A549 (cell line): ENCODE measurements around the gene MEIS1. TPM values are rescaled to one million over a fixed set of nuclear protein-coding genes. Genes with fewer than 3 reads are reported as not detected.
"Not testable (repeated sequence)": the region's sequence is repeated elsewhere in the genome, so short reads cannot be mapped to it uniquely, and the experiment has no call there.

ENCODE experiments used
- ATAC-seq, 2 experiments: fragments of 200-7000 bp in 1 of 2; fragments of >200 bp in 1 of 2; cut with Nextera tagmentation in 1 of 2; cut with Tn5 transposase in 1 of 2; 3 replicates each; pipeline versions ENCODE4 v1.8.0 to v1.9.1; 2018 to 2020; ENCODE audit warnings: mild to moderate bottlenecking in 1 of 2, moderate library complexity in 1 of 2
- CTCF ChIA-PET: fragments of 300-600 bp; sonication (Branson Sonifier 250); formaldehyde crosslinking; extraction: SDS; loops from one replicate; lab custom pipeline; 2021; ENCODE audit warnings: antibody characterized with exemption, inconsistent platforms; lab: Yijun Ruan, JAX
- POLR2A ChIA-PET: fragments of 350-600 bp; formaldehyde crosslinking; extraction: SDS; loops from one replicate; lab custom pipeline; 2021; ENCODE audit warnings: antibody characterized with exemption, inconsistent platforms; lab: Yijun Ruan, JAX
- DNase-seq, 2 experiments: peaks; one replicate each; pipeline versions ENCODE4 v3.0.0 to v3.0.0-alpha.2; 2011 to 2016; ENCODE audit warnings: low read depth in 1 of 2, low spot score in 1 of 2
- FAIRE-seq: peaks from 2 replicates; lab custom pipeline; 2011; peaks lifted over from hg19 to GRCh38; lab: Jason Lieb, UNC
- H3K27ac ChIP-seq, 2 experiments: fragments of >200 bp; sonication (Bioruptor Twin); formaldehyde crosslinking; 3 replicates each; pipeline ENCODE4 v1.5.1; 2016 to 2017
- H3K4me1 ChIP-seq: fragments of >200 bp; sonication (Bioruptor Twin); formaldehyde crosslinking; 3 replicates; pipeline ENCODE4 v1.6.1; 2016
- H3K4me2 ChIP-seq: fragments of >200 bp; sonication (Bioruptor Twin); formaldehyde crosslinking; 3 replicates; pipeline ENCODE4 v1.6.1; 2016
- H3K4me3 ChIP-seq: fragments of >200 bp; sonication (Bioruptor Twin); formaldehyde crosslinking; 3 replicates; pipeline ENCODE4 v1.5.1; 2016
- H3K9me3 ChIP-seq: fragments of >200 bp; sonication (Bioruptor Twin); formaldehyde crosslinking; 3 replicates; pipeline ENCODE4 v1.6.1; 2016
- BCL3 ChIP-seq: fragments of >200 bp; sonication (Bioruptor Twin); formaldehyde crosslinking; IDR thresholded peaks from 3 replicates; pipeline ENCODE4 v1.6.1; 2016
- CEBPB ChIP-seq, 2 experiments: fragments of >200 bp in 1 of 2; sonication (Bioruptor Twin) in 1 of 2; formaldehyde crosslinking in 1 of 2; IDR thresholded peaks; 2 replicates each; pipeline ENCODE4 v1.6.1; 2012 to 2016
- EHF ChIP-seq: fragments of 250-450 bp; sonication (Bioruptor Pico); IDR thresholded peaks from 2 replicates; pipeline ENCODE4 v1.5.0; 2020; ENCODE audit warnings: mild to moderate bottlenecking
- EHMT2 ChIP-seq: fragments of 200-600 bp; sonication (generic); IDR thresholded peaks from 2 replicates; pipeline ENCODE4 v1.6.1; 2016; ENCODE audit warnings: antibody characterized with exemption, low read depth, mild to moderate bottlenecking, moderate library complexity
- FOSB ChIP-seq: fragments of 250-450 bp; sonication (Bioruptor Pico); IDR thresholded peaks from 2 replicates; pipeline ENCODE4 v1.5.0; 2020; ENCODE audit warnings: mild to moderate bottlenecking, moderate library complexity
- FOXS1 ChIP-seq: fragments of 250-450 bp; sonication (Bioruptor Pico); IDR thresholded peaks from 2 replicates; pipeline ENCODE4 v1.5.0; 2020; ENCODE audit warnings: mild to moderate bottlenecking, moderate library complexity
- HES2 ChIP-seq: fragments of >200 bp; sonication (Bioruptor Twin); formaldehyde crosslinking; IDR thresholded peaks from 2 replicates; pipeline ENCODE4 v1.6.1; 2016
- HOXA7 ChIP-seq: fragments of 250-450 bp; sonication (Bioruptor Pico); IDR thresholded peaks from 2 replicates; pipeline ENCODE4 v1.5.0; 2020; ENCODE audit warnings: mild to moderate bottlenecking, moderate library complexity
- JUNB ChIP-seq: fragments of >200 bp; sonication (Bioruptor Twin); formaldehyde crosslinking; IDR thresholded peaks from 2 replicates; pipeline ENCODE4 v1.6.1; 2016
- KDM5A ChIP-seq: fragments of 200-600 bp; sonication (generic); IDR thresholded peaks from 2 replicates; pipeline ENCODE4 v1.6.1; 2016; ENCODE audit warnings: antibody characterized with exemption, mild to moderate bottlenecking
- MAFK ChIP-seq: fragments of 450-650 bp; IDR thresholded peaks from 2 replicates; pipeline ENCODE4 v1.6.1; 2014; ENCODE audit not compliant: partially characterized antibody
- MAZ ChIP-seq: fragments of 150-350 bp; IDR thresholded peaks from 2 replicates; pipeline ENCODE4 v1.6.1; 2014; ENCODE audit warnings: antibody characterized with exemption, low read depth, low read length, borderline replicate concordance
- NR3C1 ChIP-seq: fragments of >200 bp; sonication (Bioruptor Twin); formaldehyde crosslinking; IDR thresholded peaks from 3 replicates; pipeline ENCODE4 v1.6.1; 2017
- SREBF2 ChIP-seq: fragments of 450-650 bp; IDR thresholded peaks from 2 replicates; pipeline ENCODE4 v1.6.1; 2014; ENCODE audit warnings: mild to moderate bottlenecking, moderate library complexity
- WGBS: methylation state at CpG from one replicate; pipeline ENCODE4 v1.1.6; 2017; ENCODE audit errors: missing lambda C conversion rate; 5-methylcytosine and 5-hydroxymethylcytosine counted together
- polyA plus RNA-seq, 4 experiments: library from polyadenylated mRNA; depleted of rRNA in 3 of 4; stranded (reverse); fragments of >200 nt; fragmentation: RNase III in 1 of 4; extraction: RNeasy Plus Mini Kit Qiagen cat#74134 plus additional on column Dnase treatment in 1 of 4; gene quantifications; 2 replicates in 3 of 4; 3 replicates in 1 of 4; pipeline ENCODE4 v1.2.3, GENCODE V29; 2011 to 2017
- TF ChIP-seq, protein P1 (sequence below): fragments of 150-350 bp; IDR thresholded peaks from 2 replicates; pipeline ENCODE4 v1.6.1; 2014; ENCODE audit warnings: low read depth, mild to moderate bottlenecking, low read length
- TF ChIP-seq, protein P2 (sequence below): fragments of 250-450 bp; sonication (Bioruptor Pico); IDR thresholded peaks from 2 replicates; pipeline ENCODE4 v1.5.0; 2021; ENCODE audit warnings: mild to moderate bottlenecking, moderate library complexity, borderline replicate concordance
- TF ChIP-seq, protein P3 (sequence below): fragments of >200 bp; sonication (Bioruptor Twin); formaldehyde crosslinking; IDR thresholded peaks from 3 replicates; pipeline ENCODE4 v1.5.1; 2016
- TF ChIP-seq, protein P4 (sequence below): fragments of 450-650 bp; IDR thresholded peaks from 2 replicates; pipeline ENCODE4 v1.6.1; 2014; ENCODE audit warnings: antibody characterized with exemption

The MEIS1 gene
- polyA plus RNA-seq, 2 of the 4 experiments (the other 2 are of a cell fraction): 1.9 to 4.2 TPM

DNA sequence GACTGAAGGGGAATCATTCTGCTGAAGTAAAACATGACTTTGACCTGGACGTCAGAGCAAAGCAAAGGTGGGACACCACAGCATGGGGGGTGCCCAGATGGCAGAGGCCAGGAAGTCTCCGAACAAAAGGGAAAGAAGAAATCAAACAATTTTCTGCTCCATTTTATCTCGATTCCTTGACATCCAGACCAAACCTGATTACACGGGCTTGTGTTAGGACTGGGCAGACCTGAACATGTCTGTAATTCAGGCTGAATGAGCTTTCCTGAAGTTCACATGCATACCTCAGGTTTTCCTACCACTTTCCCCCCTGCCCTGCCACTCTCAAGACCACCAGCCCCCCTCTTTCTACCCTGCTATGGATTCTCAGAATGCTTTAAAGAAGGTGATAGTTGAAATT lies 44.8 kb upstream of the MEIS1 start:
- H3K9me3 ChIP-seq: no peaks in the 10 kb centered on the region
- TF ChIP-seq HES2: no peak
- TF ChIP-seq KDM5A: no peak
- TF ChIP-seq, protein P1, sequence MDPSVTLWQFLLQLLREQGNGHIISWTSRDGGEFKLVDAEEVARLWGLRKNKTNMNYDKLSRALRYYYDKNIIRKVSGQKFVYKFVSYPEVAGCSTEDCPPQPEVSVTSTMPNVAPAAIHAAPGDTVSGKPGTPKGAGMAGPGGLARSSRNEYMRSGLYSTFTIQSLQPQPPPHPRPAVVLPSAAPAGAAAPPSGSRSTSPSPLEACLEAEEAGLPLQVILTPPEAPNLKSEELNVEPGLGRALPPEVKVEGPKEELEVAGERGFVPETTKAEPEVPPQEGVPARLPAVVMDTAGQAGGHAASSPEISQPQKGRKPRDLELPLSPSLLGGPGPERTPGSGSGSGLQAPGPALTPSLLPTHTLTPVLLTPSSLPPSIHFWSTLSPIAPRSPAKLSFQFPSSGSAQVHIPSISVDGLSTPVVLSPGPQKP: no peak
- TF ChIP-seq BCL3: no peak
- no peak overlapping the region for H3K4me2 ChIP-seq
- no peak for DNase-seq
- H3K27ac ChIP-seq: no peak overlapping the region
- peaks cover 4% of the 10 kb centered on the region; the same call in 1 of the 3 replicates for H3K4me1 ChIP-seq
- ChIA-PET CTCF (no interaction called here), POLR2A (no interaction called here)
- FAIRE-seq: no peak
- 37% methylated on average over 4 of the region's 4 CpGs for WGBS
- no peak for ATAC-seq
- no peak overlapping the region for H3K4me3 ChIP-seq

GRCh38 chr2:66390811-66391210 lies 44.1 kb upstream of the MEIS1 start:
- H3K4me3 ChIP-seq: peak overlapping the region; percentile 36
- POLR2A ChIA-PET: no interaction called here
- TF ChIP-seq, protein P2, sequence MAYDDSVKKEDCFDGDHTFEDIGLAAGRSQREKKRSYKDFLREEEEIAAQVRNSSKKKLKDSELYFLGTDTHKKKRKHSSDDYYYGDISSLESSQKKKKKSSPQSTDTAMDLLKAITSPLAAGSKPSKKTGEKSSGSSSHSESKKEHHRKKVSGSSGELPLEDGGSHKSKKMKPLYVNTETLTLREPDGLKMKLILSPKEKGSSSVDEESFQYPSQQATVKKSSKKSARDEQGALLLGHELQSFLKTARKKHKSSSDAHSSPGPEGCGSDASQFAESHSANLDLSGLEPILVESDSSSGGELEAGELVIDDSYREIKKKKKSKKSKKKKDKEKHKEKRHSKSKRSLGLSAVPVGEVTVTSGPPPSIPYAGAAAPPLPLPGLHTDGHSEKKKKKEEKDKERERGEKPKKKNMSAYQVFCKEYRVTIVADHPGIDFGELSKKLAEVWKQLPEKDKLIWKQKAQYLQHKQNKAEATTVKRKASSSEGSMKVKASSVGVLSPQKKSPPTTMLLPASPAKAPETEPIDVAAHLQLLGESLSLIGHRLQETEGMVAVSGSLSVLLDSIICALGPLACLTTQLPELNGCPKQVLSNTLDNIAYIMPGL (CRISPR knock-in tag): no peak
- no peak for TF ChIP-seq KDM5A
- TF ChIP-seq JUNB: no peak
- TF ChIP-seq EHF (CRISPR knock-in tag): no peak
- TF ChIP-seq FOSB (CRISPR knock-in tag): no peak
- no peak for TF ChIP-seq MAFK
- TF ChIP-seq, protein P3, sequence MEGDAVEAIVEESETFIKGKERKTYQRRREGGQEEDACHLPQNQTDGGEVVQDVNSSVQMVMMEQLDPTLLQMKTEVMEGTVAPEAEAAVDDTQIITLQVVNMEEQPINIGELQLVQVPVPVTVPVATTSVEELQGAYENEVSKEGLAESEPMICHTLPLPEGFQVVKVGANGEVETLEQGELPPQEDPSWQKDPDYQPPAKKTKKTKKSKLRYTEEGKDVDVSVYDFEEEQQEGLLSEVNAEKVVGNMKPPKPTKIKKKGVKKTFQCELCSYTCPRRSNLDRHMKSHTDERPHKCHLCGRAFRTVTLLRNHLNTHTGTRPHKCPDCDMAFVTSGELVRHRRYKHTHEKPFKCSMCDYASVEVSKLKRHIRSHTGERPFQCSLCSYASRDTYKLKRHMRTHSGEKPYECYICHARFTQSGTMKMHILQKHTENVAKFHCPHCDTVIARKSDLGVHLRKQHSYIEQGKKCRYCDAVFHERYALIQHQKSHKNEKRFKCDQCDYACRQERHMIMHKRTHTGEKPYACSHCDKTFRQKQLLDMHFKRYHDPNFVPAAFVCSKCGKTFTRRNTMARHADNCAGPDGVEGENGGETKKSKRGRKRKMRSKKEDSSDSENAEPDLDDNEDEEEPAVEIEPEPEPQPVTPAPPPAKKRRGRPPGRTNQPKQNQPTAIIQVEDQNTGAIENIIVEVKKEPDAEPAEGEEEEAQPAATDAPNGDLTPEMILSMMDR: no peak
- TF ChIP-seq NR3C1: no peak
- TF ChIP-seq FOXS1 (CRISPR knock-in tag): no peak
- TF ChIP-seq SREBF2: no peak
- no peak for TF ChIP-seq CEBPB (IDR thresholded peaks at IDR 0.05)
- TF ChIP-seq, protein P4, sequence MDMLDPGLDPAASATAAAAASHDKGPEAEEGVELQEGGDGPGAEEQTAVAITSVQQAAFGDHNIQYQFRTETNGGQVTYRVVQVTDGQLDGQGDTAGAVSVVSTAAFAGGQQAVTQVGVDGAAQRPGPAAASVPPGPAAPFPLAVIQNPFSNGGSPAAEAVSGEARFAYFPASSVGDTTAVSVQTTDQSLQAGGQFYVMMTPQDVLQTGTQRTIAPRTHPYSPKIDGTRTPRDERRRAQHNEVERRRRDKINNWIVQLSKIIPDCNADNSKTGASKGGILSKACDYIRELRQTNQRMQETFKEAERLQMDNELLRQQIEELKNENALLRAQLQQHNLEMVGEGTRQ: no peak
- TF ChIP-seq EHMT2: no peak
- TF ChIP-seq MAZ: no peak
- no peak for TF ChIP-seq HOXA7
- TF ChIP-seq, all 56 proteins: peak for 0
- Histone ChIP-seq H3K4me2 (peak overlapping the region; percentile 62), H3K9me3 (no peaks in the 10 kb centered on the region), H3K4me1 (peaks cover 4% of the 10 kb centered on the region; the same call in 1 of the 3 replicates), H3K27ac (no peak overlapping the region)
- 70% methylated on average over 9 of the region's 9 CpGs for WGBS
- ATAC-seq (peak; percentile 47 to 56; a peak in 4 of 6 replicates), DNase-seq (no peak), FAIRE-seq (no peak)
- CTCF ChIA-PET: no interaction called here

DNA sequence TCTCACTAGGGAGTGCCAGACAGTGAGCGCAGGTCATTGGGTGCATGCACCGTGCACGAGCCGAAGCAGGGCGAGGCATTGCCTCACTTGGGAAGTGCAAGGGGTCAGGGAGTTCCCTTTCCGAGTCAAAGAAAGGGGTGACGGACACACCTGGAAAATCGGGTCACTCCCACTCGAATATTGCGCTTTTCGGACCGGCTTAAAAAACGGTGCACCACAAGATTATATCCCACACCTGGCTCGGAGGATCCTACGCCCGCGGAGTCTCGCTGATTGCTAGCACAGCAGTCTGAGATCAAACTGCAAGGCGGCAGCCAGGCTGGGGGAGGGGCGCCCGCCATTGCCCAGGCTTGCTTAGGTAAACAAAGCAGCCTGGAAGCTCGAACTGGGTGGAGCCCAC lies 43.7 kb upstream of the MEIS1 start:
- peak overlapping the region; percentile 36 for H3K4me3 ChIP-seq
- POLR2A ChIA-PET, H3K9me3 ChIP-seq, H3K27ac ChIP-seq, FAIRE-seq, CTCF ChIA-PET, H3K4me1 ChIP-seq, ATAC-seq, DNase-seq: not testable (repeated sequence)
- H3K4me2 ChIP-seq: peak overlapping the region; percentile 62
- WGBS: 51% methylated on average over 17 of the region's 22 CpGs
